ENCODE results near the gene RALGPS1.

Gene RALGPS1

DNA sequence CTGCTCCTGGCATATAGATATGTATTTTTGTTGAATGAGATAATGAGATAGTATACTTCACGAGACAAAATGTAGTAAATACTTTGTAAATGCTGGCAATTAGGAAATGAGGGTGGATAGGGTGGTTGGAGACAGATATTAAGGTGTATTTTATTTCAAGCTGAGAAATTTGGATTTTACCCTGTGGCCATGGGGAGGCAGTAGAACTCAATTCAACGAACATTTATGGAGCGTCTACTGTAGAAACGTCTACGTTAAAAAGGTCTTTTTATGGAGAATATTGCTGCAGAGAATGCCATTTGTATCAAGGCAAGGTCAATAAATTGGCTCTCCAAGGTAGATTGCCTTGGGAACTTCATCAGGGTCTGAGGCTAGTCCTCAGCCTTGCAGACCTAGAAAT lies 21.5 kb upstream of the RALGPS1 start:
- Histone ChIP-seq H3K9me3 (ENCODE audit: control insufficient read depth, insufficient read depth, low read depth, low read length) (no peaks in the 10 kb centered on the region), H3K4me3 (ENCODE audit: low read depth, low read length) (no peak overlapping the region), H3K4me1 (ENCODE audit: control insufficient read depth, insufficient read depth, low read length) (no peaks in the 10 kb centered on the region), H3K36me3 (ENCODE audit: control insufficient read depth in 2 of 2, insufficient read depth in 1 of 2, low read length in 2 of 2) (no peaks in the 10 kb centered on the region), H3K27ac (ENCODE audit: extremely low read depth, low read depth, low read length) (no peak overlapping the region)
- ChIA-PET POLR2A (no interaction called here), CTCF (interaction anchor here (0.6 to 1.9 kb wide), 6 partner anchors 11 to 813 kb away, joined by 3 to 8 read pairs (median 3); partner anchors contain the start of genes CFAP157 and RALGPS1)
- TF ChIP-seq, protein P1, sequence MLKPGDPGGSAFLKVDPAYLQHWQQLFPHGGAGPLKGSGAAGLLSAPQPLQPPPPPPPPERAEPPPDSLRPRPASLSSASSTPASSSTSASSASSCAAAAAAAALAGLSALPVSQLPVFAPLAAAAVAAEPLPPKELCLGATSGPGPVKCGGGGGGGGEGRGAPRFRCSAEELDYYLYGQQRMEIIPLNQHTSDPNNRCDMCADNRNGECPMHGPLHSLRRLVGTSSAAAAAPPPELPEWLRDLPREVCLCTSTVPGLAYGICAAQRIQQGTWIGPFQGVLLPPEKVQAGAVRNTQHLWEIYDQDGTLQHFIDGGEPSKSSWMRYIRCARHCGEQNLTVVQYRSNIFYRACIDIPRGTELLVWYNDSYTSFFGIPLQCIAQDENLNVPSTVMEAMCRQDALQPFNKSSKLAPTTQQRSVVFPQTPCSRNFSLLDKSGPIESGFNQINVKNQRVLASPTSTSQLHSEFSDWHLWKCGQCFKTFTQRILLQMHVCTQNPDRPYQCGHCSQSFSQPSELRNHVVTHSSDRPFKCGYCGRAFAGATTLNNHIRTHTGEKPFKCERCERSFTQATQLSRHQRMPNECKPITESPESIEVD (tag by site-specific recombination; IDR thresholded peaks at IDR 0.05): no peak
- peak; percentile 50 for TF ChIP-seq ZNF654 (tag by site-specific recombination; IDR thresholded peaks at IDR 0.05; ENCODE audit: low read depth)

DNA sequence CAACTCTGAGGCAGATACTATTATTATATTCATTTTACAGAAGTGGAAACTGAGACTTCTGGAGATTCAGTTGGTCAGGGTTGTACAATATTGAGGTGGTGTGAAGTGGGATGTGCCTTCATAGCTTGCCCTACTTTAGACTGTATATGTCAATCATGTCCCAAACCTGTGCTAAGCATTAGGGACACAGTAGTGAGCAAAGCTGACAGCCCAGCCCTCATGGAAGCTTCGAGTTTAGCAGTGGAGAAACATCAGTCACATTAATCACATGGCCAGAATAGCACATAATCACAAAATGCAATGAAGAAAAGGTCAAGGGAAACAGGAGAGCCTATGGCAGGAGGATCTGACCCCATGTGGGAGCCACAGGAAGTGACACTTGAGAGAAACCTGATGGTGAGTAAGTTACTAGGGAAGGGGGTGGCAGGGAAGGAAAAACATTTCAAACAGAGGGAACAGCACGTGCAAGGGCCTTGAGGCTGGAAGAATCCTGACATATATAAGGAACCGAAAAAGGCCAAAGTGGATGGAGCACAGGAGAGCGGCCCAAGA lies 20.5 kb upstream of the RALGPS1 start:
- POLR2A ChIA-PET: no interaction called here

More for the DNA sequence above, 20.5 kb upstream of the RALGPS1 start:
- CTCF ChIA-PET: interaction anchor here (0.6 to 1.5 kb wide), 5 partner anchors 9 to 554 kb away, joined by 3 to 4 read pairs (median 3); no protein-coding TSS in a partner anchor
- TF ChIP-seq, protein P2, sequence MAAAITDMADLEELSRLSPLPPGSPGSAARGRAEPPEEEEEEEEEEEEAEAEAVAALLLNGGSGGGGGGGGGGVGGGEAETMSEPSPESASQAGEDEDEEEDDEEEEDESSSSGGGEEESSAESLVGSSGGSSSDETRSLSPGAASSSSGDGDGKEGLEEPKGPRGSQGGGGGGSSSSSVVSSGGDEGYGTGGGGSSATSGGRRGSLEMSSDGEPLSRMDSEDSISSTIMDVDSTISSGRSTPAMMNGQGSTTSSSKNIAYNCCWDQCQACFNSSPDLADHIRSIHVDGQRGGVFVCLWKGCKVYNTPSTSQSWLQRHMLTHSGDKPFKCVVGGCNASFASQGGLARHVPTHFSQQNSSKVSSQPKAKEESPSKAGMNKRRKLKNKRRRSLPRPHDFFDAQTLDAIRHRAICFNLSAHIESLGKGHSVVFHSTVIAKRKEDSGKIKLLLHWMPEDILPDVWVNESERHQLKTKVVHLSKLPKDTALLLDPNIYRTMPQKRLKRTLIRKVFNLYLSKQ (tag by site-specific recombination; IDR thresholded peaks at IDR 0.05; ENCODE audit: borderline replicate concordance): no peak
- no peak for TF ChIP-seq ZNF157 (tag by site-specific recombination; IDR thresholded peaks at IDR 0.05)
- TF ChIP-seq HOXD13 (CRISPR knock-in tag; IDR thresholded peaks at IDR 0.05; ENCODE audit: borderline replicate concordance): no peak
- TF ChIP-seq, protein P3, sequence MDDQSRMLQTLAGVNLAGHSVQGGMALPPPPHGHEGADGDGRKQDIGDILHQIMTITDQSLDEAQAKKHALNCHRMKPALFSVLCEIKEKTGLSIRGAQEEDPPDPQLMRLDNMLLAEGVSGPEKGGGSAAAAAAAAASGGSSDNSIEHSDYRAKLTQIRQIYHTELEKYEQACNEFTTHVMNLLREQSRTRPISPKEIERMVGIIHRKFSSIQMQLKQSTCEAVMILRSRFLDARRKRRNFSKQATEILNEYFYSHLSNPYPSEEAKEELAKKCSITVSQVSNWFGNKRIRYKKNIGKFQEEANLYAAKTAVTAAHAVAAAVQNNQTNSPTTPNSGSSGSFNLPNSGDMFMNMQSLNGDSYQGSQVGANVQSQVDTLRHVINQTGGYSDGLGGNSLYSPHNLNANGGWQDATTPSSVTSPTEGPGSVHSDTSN (CRISPR knock-in tag; IDR thresholded peaks at IDR 0.05): no peak
- no peak for TF ChIP-seq ZNF24 (tag by site-specific recombination; IDR thresholded peaks at IDR 0.05)
- TF ChIP-seq, protein P4, sequence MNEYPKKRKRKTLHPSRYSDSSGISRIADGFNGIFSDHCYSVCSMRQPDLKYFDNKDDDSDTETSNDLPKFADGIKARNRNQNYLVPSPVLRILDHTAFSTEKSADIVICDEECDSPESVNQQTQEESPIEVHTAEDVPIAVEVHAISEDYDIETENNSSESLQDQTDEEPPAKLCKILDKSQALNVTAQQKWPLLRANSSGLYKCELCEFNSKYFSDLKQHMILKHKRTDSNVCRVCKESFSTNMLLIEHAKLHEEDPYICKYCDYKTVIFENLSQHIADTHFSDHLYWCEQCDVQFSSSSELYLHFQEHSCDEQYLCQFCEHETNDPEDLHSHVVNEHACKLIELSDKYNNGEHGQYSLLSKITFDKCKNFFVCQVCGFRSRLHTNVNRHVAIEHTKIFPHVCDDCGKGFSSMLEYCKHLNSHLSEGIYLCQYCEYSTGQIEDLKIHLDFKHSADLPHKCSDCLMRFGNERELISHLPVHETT (tag by site-specific recombination; IDR thresholded peaks at IDR 0.05): no peak
- no peak for TF ChIP-seq ZNF221 (tag by site-specific recombination; IDR thresholded peaks at IDR 0.05; ENCODE audit: borderline replicate concordance)
- TF ChIP-seq, protein P5, sequence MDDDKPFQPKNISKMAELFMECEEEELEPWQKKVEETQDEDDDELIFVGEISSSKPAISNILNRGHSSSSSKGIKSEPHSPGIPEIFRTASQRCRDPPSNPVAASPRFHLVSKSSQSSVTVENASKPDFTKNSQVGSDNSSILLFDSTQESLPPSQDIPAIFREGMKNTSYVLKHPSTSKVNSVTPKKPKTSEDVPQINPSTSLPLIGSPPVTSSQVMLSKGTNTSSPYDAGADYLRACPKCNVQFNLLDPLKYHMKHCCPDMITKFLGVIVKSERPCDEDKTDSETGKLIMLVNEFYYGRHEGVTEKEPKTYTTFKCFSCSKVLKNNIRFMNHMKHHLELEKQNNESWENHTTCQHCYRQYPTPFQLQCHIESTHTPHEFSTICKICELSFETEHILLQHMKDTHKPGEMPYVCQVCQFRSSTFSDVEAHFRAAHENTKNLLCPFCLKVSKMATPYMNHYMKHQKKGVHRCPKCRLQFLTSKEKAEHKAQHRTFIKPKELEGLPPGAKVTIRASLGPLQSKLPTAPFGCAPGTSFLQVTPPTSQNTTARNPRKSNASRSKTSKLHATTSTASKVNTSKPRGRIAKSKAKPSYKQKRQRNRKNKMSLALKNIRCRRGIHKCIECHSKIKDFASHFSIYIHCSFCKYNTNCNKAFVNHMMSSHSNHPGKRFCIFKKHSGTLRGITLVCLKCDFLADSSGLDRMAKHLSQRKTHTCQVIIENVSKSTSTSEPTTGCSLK (tag by site-specific recombination; IDR thresholded peaks at IDR 0.05): no peak
- TF ChIP-seq ZNF394 (tag by site-specific recombination; IDR thresholded peaks at IDR 0.05; ENCODE audit: borderline replicate concordance): no peak
- TF ChIP-seq ZNF426 (tag by site-specific recombination; IDR thresholded peaks at IDR 0.05): no peak
- no peak for TF ChIP-seq ZNF843 (tag by site-specific recombination; IDR thresholded peaks at IDR 0.05)
- TF ChIP-seq PRDM1 (tag by site-specific recombination; IDR thresholded peaks at IDR 0.05): no peak
- TF ChIP-seq ZNF571 (tag by site-specific recombination; IDR thresholded peaks at IDR 0.05): no peak
- no peak for TF ChIP-seq ZNF354C (tag by site-specific recombination; IDR thresholded peaks at IDR 0.05; ENCODE audit: borderline replicate concordance, low read depth)
- TF ChIP-seq ZXDB (tag by site-specific recombination; IDR thresholded peaks at IDR 0.05): no peak
- TF ChIP-seq ZNF19 (tag by site-specific recombination; IDR thresholded peaks at IDR 0.05; ENCODE audit: low read depth): no peak
- TF ChIP-seq GLIS2 (tag by site-specific recombination; IDR thresholded peaks at IDR 0.05): no peak
- no peaks in the 10 kb centered on the region for H3K36me3 ChIP-seq (ENCODE audit: control insufficient read depth in 2 of 2, insufficient read depth in 1 of 2, low read length in 2 of 2)
- no peak overlapping the region for H3K27ac ChIP-seq (ENCODE audit: extremely low read depth, low read depth, low read length)
- H3K4me1 ChIP-seq (ENCODE audit: control insufficient read depth, insufficient read depth, low read length): no peaks in the 10 kb centered on the region
- no peak overlapping the region for H3K4me3 ChIP-seq (ENCODE audit: low read depth, low read length)
- H3K9me3 ChIP-seq (ENCODE audit: control insufficient read depth, insufficient read depth, low read depth, low read length): no peaks in the 10 kb centered on the region
